Activated CD4-positive, alpha-beta T cell treated with anti-CD3 and anti-CD28 coated beads for 1 hour (primary cell): ENCODE results near the gene RP9.

Source experiments
- DNase-seq: peaks from one replicate; pipeline ENCODE4 v3.0.0-alpha.2; 2020

Gene RP9

GRCh38 chr7:33109005-33109757 lies at the start of gene RP9:
RP9 (minus strand) TSS chr7:33109404; CDS start chr7:33109372, 32 bp downstream.
- peak; percentile 68 for DNase-seq

GRCh38 chr7:33157781-33158180 lies 48.6 kb upstream of the RP9 start:
- no peak for DNase-seq

GRCh38 chr7:33157311-33157710 lies 48.1 kb upstream of the RP9 start:
- no peak for DNase-seq

- no peak for DNase-seq
Measured at GRCh38 chr7:33156441-33156840, 47.2 kb upstream of the RP9 start.

- DNase-seq: no peak
Measured at GRCh38 chr7:33155811-33156210, 46.6 kb upstream of the RP9 start.

- DNase-seq: no peak
Measured at GRCh38 chr7:33152087-33152486, 42.9 kb upstream of the RP9 start.

- DNase-seq: no peak
Measured at GRCh38 chr7:33145156-33145555, 36.0 kb upstream of the RP9 start.

- no peak for DNase-seq
Measured at GRCh38 chr7:33143996-33144718, 35.0 kb upstream of the RP9 start.

- DNase-seq: no peak
Measured at GRCh38 chr7:33142585-33142984, 33.4 kb upstream of the RP9 start.

GRCh38 chr7:33137103-33137502 lies 27.9 kb upstream of the RP9 start:
- no peak for DNase-seq

GRCh38 chr7:33130184-33130583 lies 21.0 kb upstream of the RP9 start:
- no peak for DNase-seq

GRCh38 chr7:33129806-33130153 lies 20.6 kb upstream of the RP9 start:
- DNase-seq: no peak

- DNase-seq: peak; percentile 81
Measured at GRCh38 chr7:33128990-33129805, 20.0 kb upstream of the RP9 start, which contains the start of gene BBS9. BBS9 (plus strand) TSS chr7:33129564; CDS start chr7:33146253, 16,689 bp downstream.

- no peak for DNase-seq
Measured at GRCh38 chr7:33128631-33128989, 19.4 kb upstream of the RP9 start.

GRCh38 chr7:33127085-33127484 lies 17.9 kb upstream of the RP9 start:
- no peak for DNase-seq

GRCh38 chr7:33118383-33118782 lies 9.2 kb upstream of the RP9 start:
- no peak for DNase-seq

GRCh38 chr7:33114976-33115375 lies 5.8 kb upstream of the RP9 start:
- no peak for DNase-seq

- DNase-seq: no peak
Measured at GRCh38 chr7:33111614-33112013, 2.4 kb upstream of the RP9 start.

GRCh38 chr7:33109758-33110238 lies 594 bp upstream of the RP9 start:
- no peak for DNase-seq

GRCh38 chr7:33108554-33109004 lies 625 bp downstream of the RP9 start:
- no peak for DNase-seq

- DNase-seq: no peak
Measured at GRCh38 chr7:33107136-33108066, 1.8 kb downstream of the RP9 start.

GRCh38 chr7:33101906-33102305 lies 7.3 kb downstream of the RP9 start:
- no peak for DNase-seq
